ENCODE results near the gene VPS36.
"Not testable (repeated sequence)": the region's sequence is repeated elsewhere in the genome, so short reads cannot be mapped to it uniquely, and the experiment has no call there.

The VPS36 gene, protein sequence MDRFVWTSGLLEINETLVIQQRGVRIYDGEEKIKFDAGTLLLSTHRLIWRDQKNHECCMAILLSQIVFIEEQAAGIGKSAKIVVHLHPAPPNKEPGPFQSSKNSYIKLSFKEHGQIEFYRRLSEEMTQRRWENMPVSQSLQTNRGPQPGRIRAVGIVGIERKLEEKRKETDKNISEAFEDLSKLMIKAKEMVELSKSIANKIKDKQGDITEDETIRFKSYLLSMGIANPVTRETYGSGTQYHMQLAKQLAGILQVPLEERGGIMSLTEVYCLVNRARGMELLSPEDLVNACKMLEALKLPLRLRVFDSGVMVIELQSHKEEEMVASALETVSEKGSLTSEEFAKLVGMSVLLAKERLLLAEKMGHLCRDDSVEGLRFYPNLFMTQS

DNA sequence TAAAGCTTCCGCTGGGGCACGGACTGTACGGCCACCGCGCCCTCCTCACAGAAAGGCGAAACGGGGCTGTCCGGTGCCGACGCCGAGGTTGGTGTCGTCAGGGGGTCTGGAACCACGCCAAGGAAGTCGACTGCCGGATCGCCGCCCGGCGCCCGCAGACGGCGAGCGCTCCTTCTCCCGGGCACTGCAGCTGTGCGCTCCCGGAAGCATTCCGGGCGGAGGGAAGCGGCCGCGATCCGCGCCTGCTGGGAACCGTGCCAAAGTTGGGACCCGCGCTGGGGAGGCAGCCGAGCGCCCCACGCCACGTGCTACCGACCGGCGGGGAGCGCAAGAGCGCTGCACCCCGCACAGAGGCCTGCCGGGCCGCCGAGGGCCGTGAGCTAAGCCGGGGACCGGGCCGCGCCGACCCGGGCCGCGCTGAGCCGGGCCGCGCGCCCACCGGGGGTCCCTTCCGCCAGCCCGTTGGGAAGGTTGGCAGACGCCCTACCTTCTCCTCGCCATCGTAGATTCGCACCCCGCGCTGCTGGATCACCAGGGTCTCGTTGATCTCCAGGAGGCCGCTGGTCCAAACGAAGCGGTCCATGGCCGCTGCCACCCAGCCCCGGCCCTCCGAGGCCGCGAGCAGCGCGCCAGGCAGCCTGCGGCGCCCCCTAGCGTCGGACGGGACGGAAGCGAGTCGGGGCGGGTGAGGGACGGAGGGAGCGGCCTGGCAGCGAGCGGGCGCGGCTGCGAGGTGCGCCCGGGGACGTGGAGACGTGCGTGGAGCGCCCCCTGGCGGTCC, at the start of gene VPS36:
Gene VPS36 (minus strand): TSS at position 623 of the 781 bp plus-strand sequence. CDS start 40 bp downstream, at position 583.
- DNase-seq, result peak; percentile 94

DNA sequence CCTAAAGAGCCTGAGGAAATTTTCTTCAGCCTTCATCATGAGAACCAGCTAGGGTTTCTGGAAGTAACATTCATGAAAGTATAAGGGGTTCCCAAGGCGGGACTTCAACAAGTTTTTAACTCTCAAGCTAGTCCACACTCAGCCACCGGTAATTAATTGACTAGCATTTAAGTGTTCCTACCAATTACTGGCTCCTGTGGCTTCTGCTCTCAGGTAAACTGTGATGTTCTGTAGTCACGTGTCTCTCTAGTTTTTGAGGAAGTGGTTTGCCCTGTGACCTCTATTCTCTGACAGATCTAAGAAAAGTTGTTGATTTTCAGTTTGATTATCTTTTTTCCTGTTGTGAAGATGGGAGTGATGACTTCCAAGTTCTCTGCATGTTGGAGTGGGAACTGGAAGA, 47.5 kb upstream of the VPS36 start:
- not testable (repeated sequence) for DNase-seq

DNA sequence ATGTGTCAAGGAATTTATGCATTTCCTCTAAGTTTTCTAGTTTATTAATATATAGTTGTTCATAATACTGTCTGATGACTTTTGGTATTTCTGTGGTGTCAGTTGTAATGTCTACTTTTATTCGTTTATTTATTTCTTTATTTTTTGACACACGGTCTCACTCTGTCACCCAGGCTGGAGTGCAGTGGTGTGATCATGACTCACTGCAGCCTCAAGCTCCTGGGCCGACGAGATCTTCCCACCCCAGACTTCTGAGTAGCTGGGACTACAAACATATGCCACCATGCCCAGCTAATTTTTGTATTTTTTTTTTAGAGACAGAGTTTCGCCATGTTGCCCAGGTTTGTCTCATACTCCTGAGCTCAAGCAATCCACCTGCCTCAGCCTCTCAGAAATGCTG, 43.8 kb upstream of the VPS36 start:
- DNase-seq, result not testable (repeated sequence)

DNA sequence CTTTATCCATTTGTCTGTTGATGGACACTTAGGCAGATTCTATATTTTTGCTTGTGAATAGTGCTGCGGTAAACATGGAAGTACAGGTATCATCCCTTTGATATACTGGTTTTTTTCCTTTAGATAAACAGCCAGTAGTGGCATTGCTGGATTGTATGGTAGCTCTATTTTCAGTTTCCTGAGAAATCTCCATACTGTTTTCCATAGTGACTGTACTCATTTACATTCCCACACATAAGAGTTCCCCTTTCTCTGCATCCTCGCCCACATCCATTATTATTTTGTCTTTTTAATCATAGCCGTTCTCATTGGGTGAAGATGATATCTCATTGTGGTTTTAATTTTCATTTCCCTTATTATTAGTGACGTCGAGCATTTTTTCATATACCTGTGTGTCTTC, 40.6 kb upstream of the VPS36 start:
- not testable (repeated sequence) for DNase-seq

DNA sequence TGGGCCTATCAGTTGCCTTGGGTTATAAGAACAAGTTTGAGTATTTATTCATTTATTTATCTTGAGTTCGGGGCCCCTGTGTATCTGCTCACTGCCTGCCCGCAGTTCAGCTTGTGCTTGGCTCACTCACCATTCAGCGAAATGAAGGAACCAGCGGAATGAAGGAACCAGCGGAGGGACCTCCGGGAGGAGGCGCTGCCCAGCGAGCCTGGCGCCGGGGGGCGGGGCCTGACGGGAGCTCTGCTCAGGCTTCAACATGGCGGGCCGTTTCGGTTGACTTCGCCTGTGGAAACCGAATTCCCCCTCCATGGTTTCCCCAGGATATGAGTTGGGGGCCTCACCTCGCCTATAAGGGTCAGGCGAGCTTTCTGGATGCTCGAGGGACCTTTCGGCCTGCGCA, 38.3 kb upstream of the VPS36 start:
- DNase-seq, result not testable (repeated sequence)

DNA sequence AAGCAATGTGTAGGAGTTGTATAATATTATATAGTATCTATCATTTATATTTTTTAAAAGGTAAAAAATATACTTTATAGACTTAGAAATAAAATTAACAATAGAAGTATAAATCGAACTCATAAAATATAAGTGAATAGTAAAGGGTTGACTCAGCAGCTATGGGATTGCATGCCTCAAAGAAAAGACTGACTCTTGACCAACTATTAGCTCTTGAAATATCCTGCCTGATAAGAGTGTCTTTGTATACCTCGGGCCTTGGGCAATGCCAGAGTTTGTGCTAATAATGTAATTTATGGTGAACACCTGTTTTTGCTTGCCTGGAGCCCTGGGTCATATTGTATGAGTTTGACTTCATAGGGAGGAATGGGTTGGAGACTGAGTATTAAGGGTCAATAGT, 36.6 kb upstream of the VPS36 start:
- not testable (repeated sequence) for DNase-seq

GRCh38 chr13:52480677-52481428, 30.4 kb upstream of the VPS36 start:
- DNase-seq, result not testable (repeated sequence)

GRCh38 chr13:52468487-52468886, 18.1 kb upstream of the VPS36 start:
- DNase-seq, result not testable (repeated sequence)

DNA sequence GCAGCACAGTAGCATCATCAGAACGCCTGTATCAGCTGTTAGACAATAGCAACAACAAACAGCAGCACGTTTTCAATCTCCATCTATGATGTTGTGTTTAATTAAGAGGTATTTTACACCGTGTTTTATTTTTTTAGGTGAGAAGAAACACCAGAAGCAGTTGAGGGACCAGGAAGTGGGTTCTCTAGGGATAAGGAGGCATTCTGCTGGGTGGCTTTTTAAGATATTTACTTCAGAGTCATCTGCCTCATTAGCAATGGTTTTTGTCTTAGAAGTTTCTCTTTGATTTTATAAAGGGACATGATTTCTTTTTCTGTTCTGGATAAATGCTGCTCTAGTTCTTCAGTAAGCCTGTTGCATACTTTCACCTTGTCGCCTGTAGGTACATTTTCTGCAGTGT, 13.1 kb upstream of the VPS36 start:
- no peak for DNase-seq

DNA sequence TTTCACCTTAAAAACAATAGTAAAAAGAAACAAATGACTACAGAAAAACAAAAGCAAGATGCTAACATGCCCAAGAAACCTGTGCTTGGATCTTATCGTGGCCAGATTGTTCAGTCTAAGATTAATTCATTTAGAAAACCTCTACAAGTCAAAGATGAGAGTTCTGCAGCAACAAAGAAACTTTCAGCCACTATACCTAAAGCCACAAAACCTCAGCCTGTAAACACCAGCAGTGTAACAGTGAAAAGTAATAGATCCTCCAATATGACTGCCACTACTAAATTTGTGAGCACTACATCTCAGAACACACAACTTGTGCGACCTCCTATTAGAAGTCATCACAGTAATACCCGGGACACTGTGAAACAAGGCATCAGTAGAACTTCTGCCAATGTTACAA, 10.8 kb upstream of the VPS36 start:
- DNase-seq, result no peak

- no peak for DNase-seq
Measured at GRCh38 chr13:52459668-52460067, 9.2 kb upstream of the VPS36 start.

DNA sequence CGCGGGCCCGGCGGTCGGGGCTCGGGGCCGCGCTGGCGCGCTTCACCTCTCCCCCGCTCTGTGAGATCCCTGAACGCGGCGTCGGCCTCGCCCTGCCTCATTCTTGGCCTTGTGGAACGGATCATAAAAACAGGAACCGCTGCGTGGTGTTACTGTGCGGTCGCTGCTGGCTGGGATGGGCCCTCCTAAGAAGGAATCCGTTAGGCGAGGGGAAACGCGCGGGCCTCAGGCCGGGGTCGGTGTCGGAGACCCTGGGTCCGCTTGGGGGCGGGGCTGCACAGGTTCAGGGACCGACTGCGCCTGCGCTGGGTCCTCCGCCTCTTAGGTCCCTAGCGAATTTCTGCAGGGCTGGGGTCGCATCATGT, 5.2 kb upstream of the VPS36 start:
- DNase-seq, result peak; percentile 46

GRCh38 chr13:52454820-52455676, 4.6 kb upstream of the VPS36 start, which contains the start of gene CKAP2:
Gene CKAP2, plus strand, starts transcription at chr13:52455478. Its CDS starts 79 bp downstream, at chr13:52455557.
- peak; percentile 76 to 92 for DNase-seq

DNA sequence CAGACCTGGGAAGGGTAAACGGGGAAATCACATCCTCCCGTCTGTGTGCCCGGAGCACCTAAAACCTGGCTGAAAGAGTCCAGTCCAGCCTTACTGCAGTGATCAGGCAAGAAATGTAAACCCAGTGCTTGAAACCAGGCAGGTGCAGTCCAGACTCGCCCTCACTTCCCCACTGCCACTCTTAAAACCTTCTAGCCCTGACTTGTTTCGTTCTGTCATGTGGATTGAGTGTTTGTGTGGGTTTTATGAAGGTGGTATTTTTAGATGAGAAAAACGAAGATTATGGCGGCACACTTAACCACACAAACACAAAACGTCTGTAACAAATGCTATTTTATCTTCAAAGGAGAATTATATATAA, 4.0 kb upstream of the VPS36 start:
- DNase-seq, result peak; percentile 72

- no peak for DNase-seq
Measured at GRCh38 chr13:52452470-52452869, 2.0 kb upstream of the VPS36 start.

DNA sequence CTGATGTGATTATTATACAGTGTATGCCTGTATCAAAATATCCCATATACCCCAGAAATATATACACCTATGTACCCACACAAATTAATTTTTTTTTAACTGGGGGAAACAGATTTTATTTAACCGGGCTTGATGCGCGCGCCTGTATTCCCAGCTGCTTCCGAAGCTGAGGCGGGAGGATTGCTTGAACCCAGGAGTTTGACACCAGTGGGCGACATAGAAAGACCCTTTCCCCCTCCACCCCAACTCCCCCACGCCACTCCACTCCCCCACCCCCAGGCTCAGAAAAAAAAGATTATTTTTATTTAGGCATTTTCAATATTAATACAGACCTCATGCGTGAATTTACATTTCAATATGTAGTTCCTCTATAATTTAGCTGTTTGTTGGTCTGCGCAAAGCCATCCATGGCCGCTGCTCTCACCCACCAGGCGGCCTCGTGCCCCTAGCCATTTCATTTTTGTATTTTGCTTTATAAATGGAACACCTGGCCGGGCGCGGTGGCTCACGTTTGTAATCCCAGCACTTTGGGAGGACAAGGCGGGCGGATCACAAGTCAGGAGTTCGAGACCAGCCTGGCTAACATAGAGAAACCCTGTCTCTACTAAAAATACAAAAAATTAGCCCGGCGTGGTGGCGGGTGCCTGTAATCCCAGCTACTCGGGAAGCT, 836 bp upstream of the VPS36 start:
- no peak for DNase-seq

GRCh38 chr13:52450793-52451116, 321 bp upstream of the VPS36 start:
- no peak for DNase-seq

GRCh38 chr13:52449331-52450011, 963 bp downstream of the VPS36 start:
- no peak for DNase-seq

- no peak for DNase-seq
Measured at GRCh38 chr13:52447815-52448552, 2.5 kb downstream of the VPS36 start.

- no peak for DNase-seq
Measured at GRCh38 chr13:52447354-52447753, 3.1 kb downstream of the VPS36 start.

GRCh38 chr13:52446265-52446664, 4.2 kb downstream of the VPS36 start:
- DNase-seq, result no peak
